Activated CD4-positive, alpha-beta memory T cell treated with anti-CD3 and anti-CD28 coated beads, Interleukin-2, amount 10 ng/mL, durations not matched to agents 7 days and 5 days (primary cell): ENCODE results near the gene SH3PXD2B. TPM values are rescaled to one million over a fixed set of nuclear protein-coding genes. Genes with fewer than 3 reads are reported as not detected.

ENCODE experiments used
- CTCF ChIA-PET: fragments of 350-600 bp; sonication (Branson Sonifier 250); formaldehyde crosslinking; loops from one replicate; lab custom pipeline; 2021; ENCODE audit warnings: antibody characterized with exemption, inconsistent platforms; lab: Charles Lee
- POLR2A ChIA-PET: fragments of 350-600 bp; sonication (Branson Sonifier 250); formaldehyde crosslinking; loops from one replicate; lab custom pipeline; 2021; ENCODE audit warnings: antibody characterized with exemption; lab: Charles Lee
- DNase-seq: peaks from one replicate; pipeline ENCODE4 v3.0.0-alpha.2; 2020
- H3K27ac Mint-ChIP-seq: one replicate; pipeline ENCODE4 v1.8.0; 2021; ENCODE audit warnings: mild to moderate bottlenecking, mixed read lengths
- H3K27me3 Mint-ChIP-seq: one replicate; pipeline ENCODE4 v1.8.0; 2021; ENCODE audit warnings: mixed read lengths
- H3K36me3 Mint-ChIP-seq: one replicate; pipeline ENCODE4 v1.8.0; 2021; ENCODE audit warnings: low read depth, mixed read lengths
- H3K4me1 Mint-ChIP-seq: one replicate; pipeline ENCODE4 v1.8.0; 2021; ENCODE audit warnings: mixed read lengths
- H3K4me3 Mint-ChIP-seq: one replicate; pipeline ENCODE4 v1.8.0; 2021; ENCODE audit warnings: mild to moderate bottlenecking, mixed read lengths
- H3K9me3 Mint-ChIP-seq: one replicate; pipeline ENCODE4 v1.8.0; 2021; ENCODE audit warnings: mixed read lengths
- total RNA-seq, 2 experiments: library from RNA; stranded (reverse); gene quantifications; one replicate each; pipeline ENCODE4 v1.2.3, GENCODE V29; 2021

SH3PXD2B gene
- total RNA-seq, 2 experiments from 2014 or later: 0.25 TPM

DNA sequence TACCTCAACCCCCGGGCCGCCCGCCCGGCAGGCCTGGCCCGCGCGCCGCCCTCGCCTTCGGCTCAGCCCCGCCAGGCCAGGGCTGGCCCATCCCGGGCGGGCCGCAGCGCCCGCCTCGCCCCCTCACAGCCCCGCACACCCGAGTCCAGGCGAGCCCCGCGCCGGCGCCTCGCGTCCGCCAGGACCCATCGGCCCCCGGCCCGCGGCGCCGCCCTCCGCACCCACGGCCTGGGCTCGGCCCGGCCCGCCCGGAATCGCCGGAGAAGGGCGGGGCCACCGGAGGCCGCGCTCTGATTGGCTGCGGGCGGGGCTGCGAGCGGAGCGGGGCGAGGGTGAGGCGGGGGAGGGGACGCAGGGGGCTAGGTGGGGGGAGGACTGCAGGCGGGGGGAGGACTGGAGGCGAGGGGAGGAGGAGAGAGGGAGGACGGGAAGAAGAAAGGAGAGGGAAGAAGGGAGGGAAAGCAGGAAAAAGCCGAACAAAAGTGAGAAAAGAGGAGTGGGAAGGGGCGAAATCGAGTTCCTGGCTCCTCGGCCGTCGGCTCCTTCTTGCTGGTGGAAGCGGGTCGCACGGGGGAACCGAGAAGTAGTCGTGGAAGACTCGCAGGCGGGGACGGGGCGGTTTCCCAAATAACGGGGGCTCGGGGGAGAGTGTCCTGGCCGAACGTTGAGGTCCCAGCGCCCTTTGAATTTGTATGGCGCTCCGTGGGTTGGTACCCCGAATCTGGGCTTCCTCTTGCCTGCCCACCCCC, 170.3 kb downstream of the SH3PXD2B start:
- Mint-ChIP-seq H3K4me3 (peak overlapping the region; percentile 84), H3K36me3 (peaks cover 2% of the 10 kb centered on the region), H3K9me3 (no peaks in the 10 kb centered on the region), H3K27ac (peak overlapping the region; percentile 35), H3K27me3 (peaks cover 11% of the 10 kb centered on the region), H3K4me1 (peaks cover 23% of the 10 kb centered on the region)
- peak; percentile 81 for DNase-seq
- POLR2A ChIA-PET: interaction anchor here (1.0 to 5.2 kb wide), 10 partner anchors 9 to 217 kb away, joined by 3 to 32 read pairs (median 4); no protein-coding TSS in a partner anchor
- CTCF ChIA-PET: interaction anchor here (0.9 to 4.0 kb wide), 10 partner anchors 8 to 225 kb away, joined by 3 to 49 read pairs (median 7); partner anchors contain the start of gene STK10

DNA sequence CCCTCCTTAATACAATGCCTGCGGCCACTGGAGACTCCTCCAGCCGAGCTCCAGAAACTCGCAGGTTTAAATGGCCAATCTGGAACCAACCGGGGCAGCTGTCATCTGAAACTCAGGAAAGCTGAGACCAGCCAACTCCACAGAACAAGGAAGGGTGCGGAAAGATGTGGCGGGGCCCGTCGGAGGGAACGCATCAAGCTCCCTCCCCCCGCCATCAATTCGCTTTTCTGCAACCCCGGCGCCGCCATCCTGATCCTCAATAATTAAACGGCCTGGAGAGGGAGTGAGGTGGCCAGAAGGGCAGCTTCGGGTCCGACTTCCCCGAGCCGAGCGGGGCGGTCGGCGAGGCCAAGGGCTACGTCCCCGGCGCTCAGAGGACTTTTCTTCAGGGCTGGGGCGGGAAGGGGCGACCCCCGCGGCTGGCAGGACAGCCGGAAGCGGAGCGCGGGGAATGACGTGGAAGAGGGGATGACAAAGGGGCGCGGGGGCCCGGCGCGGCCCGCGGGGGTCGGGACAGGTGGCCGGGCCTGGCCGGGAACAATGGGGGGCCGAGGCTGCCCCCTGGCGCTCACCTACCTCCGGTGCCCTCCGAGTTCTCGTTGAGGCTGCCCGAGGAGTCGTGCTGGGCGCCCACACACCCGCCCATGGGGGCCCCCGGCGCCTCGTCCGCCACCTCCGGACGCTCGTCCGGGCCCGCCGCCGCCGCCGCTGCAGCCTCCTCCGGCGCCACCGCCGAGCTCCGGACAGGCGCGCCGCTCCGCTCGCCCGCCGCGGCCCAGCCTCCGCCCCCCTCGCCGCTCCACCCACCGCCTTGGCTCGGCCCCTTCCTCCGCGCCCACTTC, 171.1 kb downstream of the SH3PXD2B start, which contains the start of gene UBTD2:
Gene UBTD2 (minus strand): TSS at position 745 of the 842 bp plus-strand sequence. CDS start 99 bp downstream, at position 646.
- H3K27me3 Mint-ChIP-seq: peaks cover 11% of the 10 kb centered on the region
- peaks cover 2% of the 10 kb centered on the region for H3K36me3 Mint-ChIP-seq
- DNase-seq: peak; percentile 79
- peak within 1 kb of the TSS; percentile 35 for H3K27ac Mint-ChIP-seq
- H3K4me3 Mint-ChIP-seq: peak within 1 kb of the TSS; percentile 84
- ChIA-PET POLR2A (interaction anchor here (0.7 to 5.2 kb wide), 15 partner anchors 9 to 277 kb away, joined by 3 to 32 read pairs (median 3); partner anchors contain the start of gene STK10), CTCF (interaction anchor here (0.7 to 4.0 kb wide), 23 partner anchors 9 to 372 kb away, joined by 3 to 49 read pairs (median 4); partner anchors contain the start of genes EFCAB9 and STK10)
- no peaks in the 10 kb centered on the region for H3K9me3 Mint-ChIP-seq
- peaks cover 23% of the 10 kb centered on the region for H3K4me1 Mint-ChIP-seq

DNA sequence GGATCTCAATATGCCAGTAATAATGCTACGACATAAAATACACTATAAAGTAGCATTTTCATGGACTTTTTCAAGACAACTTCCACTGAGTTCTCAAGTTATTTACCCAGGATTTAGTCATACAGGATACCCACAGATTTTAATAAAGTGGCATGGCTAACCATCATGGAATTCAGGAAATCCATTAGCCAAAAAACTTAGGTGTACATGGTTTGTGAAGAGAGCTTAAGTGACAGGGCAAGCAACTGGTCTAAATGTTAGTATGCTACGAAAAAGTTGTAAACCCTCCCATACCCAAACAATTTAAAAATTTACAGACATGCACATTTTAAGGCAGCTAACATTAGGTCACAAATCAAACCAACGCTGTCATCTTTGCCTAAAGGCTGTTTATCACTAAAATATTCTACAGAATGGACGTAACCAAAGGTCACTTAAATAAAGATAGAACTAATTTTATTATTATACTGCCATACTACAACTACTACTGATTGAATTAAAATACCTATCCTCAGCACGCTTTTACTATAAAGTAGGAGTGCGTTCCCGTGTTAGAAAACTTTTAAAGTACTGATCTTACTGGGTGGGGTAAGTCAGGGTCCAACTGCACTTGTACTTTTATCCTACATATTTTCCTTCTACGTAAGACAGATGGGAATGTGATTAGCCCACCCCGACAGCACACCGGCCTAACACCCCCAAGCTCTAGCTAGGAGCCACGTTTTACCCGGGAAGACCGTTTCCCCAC, 171.9 kb downstream of the SH3PXD2B start:
- Mint-ChIP-seq H3K4me1 (peaks cover 23% of the 10 kb centered on the region), H3K9me3 (no peaks in the 10 kb centered on the region), H3K27me3 (peaks cover 9% of the 10 kb centered on the region), H3K36me3 (peaks cover 8% of the 10 kb centered on the region), H3K27ac (peak overlapping the region; percentile 21), H3K4me3 (peak overlapping the region; percentile 84)
- CTCF ChIA-PET: interaction anchor here (0.7 to 4.0 kb wide), 23 partner anchors 9 to 371 kb away, joined by 3 to 49 read pairs (median 4); partner anchors contain the start of genes EFCAB9 and STK10
- POLR2A ChIA-PET: interaction anchor here (0.7 to 5.2 kb wide), 16 partner anchors 8 to 277 kb away, joined by 3 to 32 read pairs (median 3); partner anchors contain the start of gene STK10
- no peak for DNase-seq

DNA sequence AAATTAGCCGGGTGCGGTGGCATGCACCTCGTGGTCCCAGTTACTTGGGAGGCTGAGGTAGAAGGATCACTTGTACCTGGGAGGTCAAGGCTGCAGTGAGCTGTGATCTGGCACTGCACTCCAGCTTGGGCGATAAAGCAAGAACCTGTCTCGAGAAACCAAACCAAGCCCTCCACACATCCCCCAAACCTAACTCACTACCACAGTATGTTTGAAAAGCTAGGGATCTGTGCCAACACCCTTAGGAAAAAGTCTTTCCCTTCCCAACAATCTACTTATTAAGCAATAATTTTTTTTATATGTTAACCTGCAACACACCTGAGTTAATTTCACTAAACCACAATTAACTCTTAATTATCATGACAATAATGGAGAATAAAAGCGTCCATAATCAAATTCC, 173.0 kb downstream of the SH3PXD2B start:
- CTCF ChIA-PET: interaction anchor here (0.6 to 4.0 kb wide), 5 partner anchors 11 to 260 kb away, joined by 3 to 49 read pairs (median 7); partner anchors contain the start of gene STK10

DNA sequence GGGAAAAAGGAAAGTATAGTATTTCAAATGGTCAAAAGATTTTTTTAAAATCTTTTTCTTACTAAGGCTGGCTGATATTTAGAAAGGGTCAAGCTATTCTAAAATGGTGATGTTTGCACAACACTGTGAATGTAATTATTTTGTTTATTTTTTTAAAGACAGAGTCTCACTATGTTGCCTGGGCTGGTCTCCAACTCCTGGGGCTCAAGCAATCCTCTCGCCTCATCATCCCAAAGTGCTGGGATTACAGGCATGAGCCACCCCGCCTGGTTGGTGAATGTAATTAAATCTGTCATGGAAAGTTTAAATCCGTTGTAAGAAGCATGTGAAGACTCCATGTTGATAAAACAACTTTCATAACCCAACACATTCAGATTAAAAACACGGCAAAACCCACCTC, 173.4 kb downstream of the SH3PXD2B start:
- H3K9me3 Mint-ChIP-seq: no peaks in the 10 kb centered on the region
- ChIA-PET CTCF (interaction anchor here (0.6 to 4.0 kb wide), 4 partner anchors 13 to 260 kb away, joined by 3 to 49 read pairs (median 6); partner anchors contain the start of gene STK10), POLR2A (interaction anchor here (0.6 to 1.5 kb wide), 3 partner anchors 13 to 101 kb away, joined by 3 read pairs; partner anchors contain the start of gene STK10)
- H3K27me3 Mint-ChIP-seq: peaks cover 7% of the 10 kb centered on the region
- H3K36me3 Mint-ChIP-seq: peaks cover 17% of the 10 kb centered on the region
- no peak overlapping the region for H3K27ac Mint-ChIP-seq
- peaks cover 27% of the 10 kb centered on the region for H3K4me1 Mint-ChIP-seq
- H3K4me3 Mint-ChIP-seq: no peak overlapping the region
- no peak for DNase-seq

More for the DNA sequence above, 173.0 kb downstream of the SH3PXD2B start:
- Mint-ChIP-seq H3K27me3 (peaks cover 9% of the 10 kb centered on the region), H3K27ac (no peak overlapping the region), H3K4me1 (peaks cover 25% of the 10 kb centered on the region), H3K4me3 (peak overlapping the region; percentile 84), H3K36me3 (peaks cover 14% of the 10 kb centered on the region), H3K9me3 (no peaks in the 10 kb centered on the region)
- POLR2A ChIA-PET: interaction anchor here (0.9 to 5.2 kb wide), 4 partner anchors 44 to 106 kb away, joined by 3 to 32 read pairs (median 3); partner anchors contain the start of gene STK10
- DNase-seq: no peak

DNA sequence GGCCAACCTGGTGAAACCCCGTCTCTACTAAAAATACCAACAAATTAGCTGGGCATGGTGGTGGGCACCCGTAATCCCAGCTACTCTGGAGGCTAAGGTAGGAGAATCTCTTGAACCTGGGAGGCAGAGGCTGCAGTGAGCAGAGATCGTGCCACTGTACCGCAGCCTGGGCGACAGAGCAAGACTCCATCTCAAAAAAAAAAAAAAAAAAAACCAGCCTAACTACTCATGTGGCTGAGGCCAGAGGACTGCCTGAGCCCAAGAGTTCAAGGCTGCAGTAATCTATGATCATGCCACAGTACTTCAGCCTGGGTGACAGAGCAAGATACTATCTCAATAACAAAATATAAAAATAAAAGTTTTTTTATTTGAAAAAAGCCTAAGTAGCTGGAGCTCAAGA, 174.0 kb downstream of the SH3PXD2B start:
- CTCF ChIA-PET: interaction anchor here (0.7 to 4.0 kb wide), 3 partner anchors 14 to 92 kb away, joined by 3 to 49 read pairs (median 7); partner anchors contain the start of gene STK10
- Mint-ChIP-seq H3K27ac (no peak overlapping the region), H3K9me3 (no peaks in the 10 kb centered on the region), H3K27me3 (peaks cover 2% of the 10 kb centered on the region), H3K4me1 (peaks cover 33% of the 10 kb centered on the region), H3K4me3 (no peak overlapping the region), H3K36me3 (peaks cover 23% of the 10 kb centered on the region)
- POLR2A ChIA-PET: interaction anchor here (0.6 kb wide), 1 partner anchor 13 kb away, joined by 3 read pairs; no protein-coding TSS in a partner anchor
- no peak for DNase-seq

DNA sequence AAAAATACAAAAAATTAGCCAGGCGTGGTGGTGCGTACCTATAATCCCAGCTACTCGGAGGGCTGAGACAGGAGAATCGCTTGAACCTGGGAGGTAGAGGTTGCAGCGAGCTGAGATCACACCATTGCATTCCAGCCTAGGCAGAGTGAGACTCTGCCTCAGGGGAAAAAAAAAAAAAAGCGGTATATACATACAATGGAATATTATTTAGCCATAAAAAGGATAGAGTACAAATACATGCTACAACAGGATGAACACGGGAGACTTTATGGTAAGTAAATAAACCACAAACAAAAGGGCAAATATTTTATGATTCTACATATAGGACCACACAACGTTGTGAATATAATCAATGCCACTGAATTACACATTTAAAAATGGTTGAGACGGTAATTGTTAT, 176.0 kb downstream of the SH3PXD2B start:
- CTCF ChIA-PET: interaction anchor here (0.8 kb wide), 1 partner anchor 90 kb away, joined by 3 read pairs; the partner anchor contains the start of gene STK10
- Mint-ChIP-seq H3K36me3 (peaks cover 31% of the 10 kb centered on the region), H3K9me3 (no peaks in the 10 kb centered on the region), H3K27me3 (no peaks in the 10 kb centered on the region), H3K27ac (no peak overlapping the region), H3K4me1 (peaks cover 40% of the 10 kb centered on the region), H3K4me3 (no peak overlapping the region)
- POLR2A ChIA-PET: no interaction called here
- DNase-seq: no peak

DNA sequence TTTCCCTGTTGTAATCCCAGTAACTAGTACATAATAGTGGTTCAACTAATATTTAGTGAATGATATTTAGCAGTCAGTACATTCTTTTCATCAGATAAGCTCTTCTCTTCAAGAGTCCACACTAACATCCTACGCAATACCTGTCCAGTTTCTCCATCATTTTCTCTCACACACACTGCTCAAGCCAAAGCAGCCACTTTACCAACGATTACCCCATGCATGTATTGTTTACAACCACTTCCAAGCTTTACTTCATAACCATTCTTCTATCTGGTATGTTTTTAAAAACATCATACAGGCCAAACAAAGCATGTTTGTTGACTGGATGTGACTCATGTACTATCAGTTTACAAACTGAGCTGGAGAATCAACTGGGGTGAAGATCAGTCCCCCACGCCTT, 178.1 kb downstream of the SH3PXD2B start:
- no peak for DNase-seq
- no peak overlapping the region for H3K4me3 Mint-ChIP-seq
- ChIA-PET CTCF (no interaction called here), POLR2A (no interaction called here)
- no peaks in the 10 kb centered on the region for H3K9me3 Mint-ChIP-seq
- H3K27me3 Mint-ChIP-seq: no peaks in the 10 kb centered on the region
- no peak overlapping the region for H3K27ac Mint-ChIP-seq
- H3K4me1 Mint-ChIP-seq: peaks cover 29% of the 10 kb centered on the region
- H3K36me3 Mint-ChIP-seq: peaks cover 34% of the 10 kb centered on the region

Other genes with a start within 250 kb of the SH3PXD2B start
- gene UBTD2, start 170.8 kb downstream of the SH3PXD2B start, total RNA-seq: 10 to 100 TPM; 10.2 to 10.6 TPM
- gene NEURL1B, start 186.7 kb upstream of the SH3PXD2B start, total RNA-seq: 1 to 10 TPM; 3.0 to 3.3 TPM